Stimulated activated CD4-positive, alpha-beta T cell treated with anti-CD3 and anti-CD28 coated beads, Interleukin-4, amount 100 ng/mL, for 4 hours (primary cell): ENCODE measurements around the gene NCOA6.
"Not testable (repeated sequence)": the region's sequence is repeated elsewhere in the genome, so short reads cannot be mapped to it uniquely, and the experiment has no call there.

ENCODE experiments used
- DNase-seq, 2 experiments: peaks; one replicate each; pipeline ENCODE4 v3.0.0-alpha.2; 2020

Gene NCOA6

DNA sequence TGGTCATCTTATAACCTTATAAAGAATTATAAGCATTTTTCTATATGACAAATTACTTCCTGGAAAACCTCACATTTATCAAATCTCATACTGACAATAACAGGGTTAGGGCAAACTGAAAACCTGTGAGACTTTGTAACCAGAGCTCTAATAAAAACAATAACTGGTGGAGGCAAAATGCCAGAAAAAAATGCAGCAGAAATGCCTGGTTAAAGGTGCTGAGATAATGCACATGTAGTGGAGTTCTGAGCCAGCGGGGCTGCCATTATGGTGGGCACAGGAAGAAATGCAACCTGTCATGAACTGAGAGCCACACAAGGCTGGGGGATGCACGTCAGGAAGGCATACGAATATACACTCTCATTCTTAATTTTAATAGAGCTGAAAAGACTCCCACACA lies 53.0 kb downstream of the NCOA6 start:
- no peak for DNase-seq

DNA sequence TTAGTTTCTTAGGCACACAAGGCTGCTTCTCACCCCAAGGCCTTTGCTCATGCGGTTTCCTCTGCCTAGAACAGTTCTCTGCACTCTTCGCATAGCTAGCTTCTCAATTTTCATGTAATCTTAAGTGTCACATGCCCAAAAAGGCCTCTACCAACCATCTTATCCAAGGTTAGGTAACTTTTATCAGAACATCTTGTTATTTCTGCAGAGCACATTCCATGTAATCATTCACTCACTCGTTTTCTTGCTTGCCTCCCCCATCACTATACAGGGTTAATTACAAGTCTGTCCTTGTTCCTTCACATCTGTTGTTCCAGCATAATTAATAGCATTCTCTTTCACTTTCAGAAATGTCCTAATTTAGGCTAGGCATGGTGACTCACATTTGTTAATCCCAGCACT lies 53.8 kb downstream of the NCOA6 start:
- DNase-seq = no peak

DNA sequence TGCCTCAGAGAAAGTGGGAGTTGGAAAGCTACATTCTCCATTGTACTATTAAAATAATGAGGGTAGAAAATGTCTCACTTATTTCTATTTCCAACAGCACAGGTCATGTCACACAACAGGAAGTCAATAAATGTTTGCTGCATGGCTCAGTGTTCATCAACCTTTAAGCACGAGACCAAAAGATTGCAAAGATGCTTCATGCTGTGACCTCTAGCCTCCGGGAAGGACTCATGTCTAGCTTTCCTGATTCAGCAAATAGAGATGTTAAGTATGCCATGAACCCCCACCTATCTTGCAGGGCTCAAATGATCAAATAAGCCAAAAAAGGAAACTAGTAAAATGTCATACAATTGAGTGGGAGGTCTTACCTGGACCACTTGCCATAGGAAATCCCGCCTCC lies 57.4 kb downstream of the NCOA6 start:
- no peak for DNase-seq

DNA sequence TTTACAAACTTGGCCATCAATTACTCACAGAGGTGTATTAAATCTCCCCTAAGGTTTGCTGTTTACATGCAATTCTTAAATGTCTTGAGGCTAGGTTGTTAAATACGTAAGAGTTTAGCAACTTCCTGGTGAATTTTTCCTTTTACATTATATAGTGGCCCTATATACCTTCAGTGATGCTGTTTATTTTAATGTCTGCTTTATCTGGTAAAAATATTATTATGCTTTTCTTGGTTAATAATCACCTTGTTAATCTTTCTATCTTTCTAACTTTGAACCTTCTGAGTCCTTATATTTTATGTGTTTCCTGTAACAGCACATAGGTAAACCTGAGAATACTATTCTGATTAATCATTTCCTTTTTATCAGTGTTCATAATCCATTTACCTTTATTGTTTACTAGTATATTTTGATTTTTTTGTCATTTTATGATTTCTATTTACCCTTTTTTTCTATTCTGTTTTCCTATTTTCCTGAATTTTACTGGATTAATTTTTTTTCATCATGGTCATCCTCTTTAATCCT lies 63.4 kb downstream of the NCOA6 start:
- DNase-seq = no peak

DNA sequence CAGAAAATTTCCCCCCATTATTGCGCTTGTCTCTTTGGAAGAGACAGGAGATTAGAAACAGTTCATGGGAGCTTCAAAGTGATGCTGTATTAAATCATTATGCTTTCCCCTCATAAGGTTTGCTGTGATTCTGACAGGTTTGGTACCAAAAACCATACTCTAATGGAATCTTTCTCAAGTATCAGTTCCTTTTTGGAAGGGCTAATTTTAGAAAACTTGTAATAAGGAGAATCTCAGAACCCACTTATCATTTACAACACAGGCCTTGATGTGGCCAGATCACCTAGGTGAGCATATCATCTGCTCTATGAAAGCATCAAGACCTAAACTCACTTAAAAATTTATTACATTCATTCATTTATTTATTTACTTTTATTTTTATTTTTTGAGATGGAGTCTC lies 70.1 kb downstream of the NCOA6 start:
- DNase-seq = no peak

DNA sequence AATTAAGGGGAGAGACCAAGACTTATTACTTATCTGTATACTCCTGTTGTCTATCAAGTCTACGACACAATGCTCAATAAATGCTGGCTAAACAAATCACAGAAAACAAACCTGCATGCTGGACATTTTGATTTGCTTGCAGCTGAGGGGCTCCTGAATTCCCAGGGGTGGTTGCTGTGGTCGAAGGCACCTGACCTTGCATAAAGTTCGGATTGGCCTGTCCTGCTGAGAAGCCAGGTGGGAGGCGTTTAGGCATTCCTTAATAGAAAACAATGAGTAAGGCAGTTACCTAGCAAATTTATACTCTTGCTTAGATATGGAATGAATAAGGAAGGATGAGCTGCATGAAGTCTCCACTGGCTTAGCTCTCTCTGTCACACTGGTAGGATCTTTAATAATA lies 70.8 kb downstream of the NCOA6 start:
- DNase-seq = no peak

DNA sequence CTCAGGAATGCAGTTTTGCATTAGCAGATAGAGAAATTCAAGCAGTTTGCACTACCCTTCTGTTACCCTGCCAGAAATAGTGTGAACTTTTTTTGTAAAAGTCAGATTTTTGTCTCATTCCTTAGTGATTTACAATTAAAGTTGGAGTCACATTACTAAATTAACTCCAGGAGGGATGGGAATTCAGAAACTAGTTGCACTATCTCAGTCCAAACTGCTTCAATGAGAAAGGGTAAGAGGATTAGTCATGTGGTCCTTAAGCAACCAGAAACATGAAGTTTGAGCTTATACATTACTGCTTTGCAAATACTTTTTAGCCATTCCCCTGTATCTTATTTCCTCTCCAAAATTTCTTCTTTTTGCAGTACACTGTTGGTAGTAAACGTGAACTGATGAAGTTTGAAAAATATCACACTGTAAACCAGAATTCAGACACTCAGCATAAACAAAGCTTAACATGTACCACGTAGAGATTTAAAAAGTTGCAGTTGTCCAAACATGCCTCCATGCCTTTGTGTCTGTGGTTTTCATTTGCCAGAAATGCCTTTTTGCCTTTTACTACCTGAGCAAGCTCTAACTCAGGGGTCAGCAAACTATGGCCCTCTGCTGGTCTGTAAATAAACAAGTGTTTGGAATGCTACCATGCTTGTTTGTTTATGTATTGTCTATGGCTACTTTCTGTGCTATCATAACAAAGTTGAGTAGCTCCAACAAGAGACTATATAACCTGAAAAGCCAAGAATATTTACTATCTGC lies 71.6 kb downstream of the NCOA6 start:
- DNase-seq = no peak

DNA sequence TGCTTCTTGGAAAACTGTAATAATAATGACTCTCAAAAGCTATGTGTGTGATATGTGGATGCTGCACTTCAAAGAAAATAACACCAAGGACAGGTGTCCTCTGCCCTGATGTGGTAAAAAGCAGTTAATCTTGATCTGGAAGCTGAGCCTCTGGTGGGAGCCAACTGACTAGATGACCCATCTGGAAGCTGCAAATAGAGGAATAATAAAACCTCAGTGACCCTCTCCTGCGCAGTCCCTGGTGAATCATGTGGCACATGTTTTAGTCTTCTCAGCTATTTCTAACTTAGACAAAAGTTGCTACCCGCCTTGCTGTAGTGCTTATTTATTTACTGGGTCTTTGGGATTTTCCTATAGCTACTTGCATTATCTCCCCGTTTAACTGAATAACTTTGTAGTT lies 74.0 kb downstream of the NCOA6 start:
- DNase-seq = no peak

DNA sequence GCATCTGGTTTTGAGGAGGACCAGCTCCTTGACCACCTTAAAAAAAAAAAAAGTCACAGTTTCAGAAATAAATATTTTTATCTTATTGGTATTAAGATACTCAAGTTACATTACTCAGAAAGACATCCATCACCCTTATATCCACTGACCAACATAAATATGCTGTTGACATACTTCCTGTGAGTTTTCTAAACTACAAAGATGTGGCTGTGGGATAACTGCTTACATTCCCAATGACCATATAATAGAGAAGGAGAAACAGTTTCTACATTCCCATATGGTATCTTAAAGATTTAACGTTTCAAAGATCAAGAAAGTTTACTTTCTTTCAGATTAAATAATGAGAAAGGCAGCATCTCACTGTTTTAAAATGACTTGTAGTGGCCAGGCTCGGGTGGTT lies 75.0 kb downstream of the NCOA6 start:
- DNase-seq = no peak

DNA sequence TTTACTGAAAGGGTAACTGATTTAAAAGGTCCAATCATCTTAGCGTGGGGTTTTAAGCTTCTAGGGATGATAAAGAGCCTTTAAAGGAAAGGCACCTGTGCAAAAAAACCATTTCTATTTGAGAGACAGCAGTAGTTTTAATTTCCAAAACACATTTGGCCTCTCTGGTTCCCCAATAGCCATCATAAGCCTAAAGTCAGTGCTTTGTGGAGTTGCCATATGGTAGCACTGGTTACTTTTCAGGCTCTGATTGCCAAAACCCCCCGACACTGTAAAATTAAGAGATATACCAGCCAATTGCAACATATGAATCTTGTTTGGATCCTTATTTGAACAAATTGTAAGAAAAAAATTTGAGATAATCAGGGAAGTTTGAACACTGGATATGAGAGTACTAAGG lies 76.7 kb downstream of the NCOA6 start:
- no peak for DNase-seq

DNA sequence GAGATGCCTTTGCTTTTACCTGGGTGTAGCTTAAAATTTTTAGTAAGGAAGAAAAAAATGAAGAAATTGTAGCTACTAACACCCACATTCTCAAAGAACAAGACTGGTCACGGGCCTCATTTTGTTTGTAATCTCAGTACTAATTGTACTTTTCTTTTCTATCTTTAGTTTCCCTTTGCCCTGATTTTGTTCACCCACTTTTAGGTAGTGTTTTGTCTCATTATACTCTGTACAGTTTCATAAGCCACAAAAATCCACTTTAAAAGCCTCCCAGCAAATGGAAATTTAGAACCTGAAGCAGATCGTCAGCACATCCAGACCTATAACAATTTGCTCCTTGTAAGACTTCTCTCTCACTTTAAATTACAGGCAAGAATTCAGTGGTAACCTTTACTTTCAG lies 78.0 kb downstream of the NCOA6 start:
- no peak for DNase-seq

DNA sequence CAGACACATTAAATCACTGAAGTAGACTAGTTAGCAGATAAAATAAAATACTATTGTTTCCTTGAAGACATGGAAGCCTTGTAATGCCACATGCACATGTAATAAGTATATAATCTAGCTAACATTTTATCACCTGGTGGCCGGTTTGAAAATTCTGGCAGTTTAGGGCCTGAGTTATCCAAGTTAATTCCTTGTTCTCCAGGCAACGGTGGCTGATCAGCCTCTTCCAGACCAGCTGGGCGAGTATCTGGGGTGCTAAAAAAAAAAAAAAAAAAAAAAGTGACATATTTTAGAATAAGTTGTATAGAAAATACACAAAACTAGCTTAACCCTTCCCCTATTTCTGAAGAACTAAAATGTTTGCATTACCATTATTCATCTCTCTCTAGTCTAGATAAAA lies 78.8 kb downstream of the NCOA6 start:
- DNase-seq = no peak

DNA sequence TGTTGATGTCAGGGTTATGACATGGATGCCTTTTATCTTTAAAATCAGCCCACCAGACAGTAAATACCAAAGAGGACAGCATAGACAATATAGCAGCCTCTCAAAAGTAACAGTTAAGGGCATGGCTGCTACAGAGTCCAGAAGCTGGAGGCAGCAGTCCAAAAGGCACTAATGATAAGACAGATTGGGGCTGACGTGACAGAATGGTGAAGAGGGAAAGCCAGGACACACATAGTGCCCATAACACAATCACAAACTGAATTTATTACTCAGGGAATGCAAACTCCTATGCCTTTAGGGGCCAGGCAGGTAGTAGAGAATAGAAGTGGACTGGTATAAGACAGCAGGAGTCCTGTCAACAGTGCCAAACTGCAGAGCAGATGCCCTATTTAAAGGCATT lies 80.6 kb downstream of the NCOA6 start:
- DNase-seq = no peak

DNA sequence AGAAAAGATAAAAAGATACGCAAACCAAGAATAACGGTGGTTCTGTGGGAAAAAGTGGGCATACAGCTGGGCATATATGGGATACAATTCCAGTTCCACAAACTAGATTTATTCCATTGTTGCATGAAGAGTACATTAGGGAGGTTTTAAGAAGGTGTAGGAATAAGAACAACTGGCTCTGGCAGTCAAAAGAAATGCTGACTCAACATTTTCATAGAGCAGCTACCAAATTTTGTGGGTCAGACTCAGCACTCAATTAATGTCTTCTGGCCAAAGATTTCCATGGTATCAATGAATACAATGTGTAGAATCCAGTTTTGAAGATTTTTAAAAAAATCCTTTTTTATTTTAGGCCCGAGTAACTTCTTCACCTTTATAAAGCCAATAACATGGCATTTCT lies 81.1 kb downstream of the NCOA6 start:
- no peak for DNase-seq

DNA sequence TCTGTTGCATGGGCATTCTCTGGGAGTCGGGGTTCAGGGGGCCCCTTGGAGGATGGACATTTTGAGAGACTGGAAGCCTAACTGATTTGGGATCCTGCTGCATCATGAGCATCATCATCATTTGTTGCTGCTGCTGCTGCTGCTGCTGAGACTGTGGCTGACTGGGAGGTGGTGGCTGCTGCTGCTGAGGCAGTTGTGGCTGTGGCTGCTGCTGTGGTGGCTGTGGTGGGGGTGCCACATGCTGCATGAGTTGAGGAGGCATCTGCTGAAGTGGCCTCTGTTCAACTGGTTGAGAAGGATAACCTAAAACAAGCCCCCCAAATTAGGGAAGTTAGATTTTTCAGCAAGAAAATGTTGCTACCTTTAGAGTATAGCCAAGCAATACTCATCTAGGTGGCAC lies 82.4 kb downstream of the NCOA6 start:
- no peak for DNase-seq

DNA sequence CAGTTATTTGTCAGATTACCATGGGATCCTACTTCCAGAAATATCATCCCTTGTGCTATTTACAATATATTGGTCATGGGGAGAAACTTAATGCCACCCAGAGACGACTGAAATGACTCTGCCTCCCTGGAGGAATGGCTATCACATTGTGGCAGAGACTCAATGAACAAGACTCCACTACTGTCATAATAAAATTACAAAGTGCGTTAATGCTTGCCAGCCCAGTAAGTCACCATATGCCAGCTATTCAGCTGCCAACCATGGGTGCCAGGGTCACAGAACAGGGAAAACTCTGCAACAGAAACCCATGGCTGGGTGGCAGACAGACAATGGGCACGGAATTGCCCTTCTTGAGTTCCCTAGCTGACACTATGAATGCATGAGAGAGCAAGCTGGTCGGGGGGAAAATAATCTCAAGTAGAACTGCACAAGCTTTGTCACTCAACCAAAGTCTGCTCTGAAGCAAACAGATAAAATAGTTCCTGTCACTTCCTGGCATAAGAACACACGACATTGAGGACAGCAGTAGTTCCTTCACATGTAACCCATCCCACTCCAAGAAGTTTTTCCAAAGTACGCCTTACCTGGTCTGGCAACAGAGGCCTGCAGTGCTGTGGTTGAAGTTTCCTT lies 89.2 kb downstream of the NCOA6 start:
- no peak for DNase-seq

DNA sequence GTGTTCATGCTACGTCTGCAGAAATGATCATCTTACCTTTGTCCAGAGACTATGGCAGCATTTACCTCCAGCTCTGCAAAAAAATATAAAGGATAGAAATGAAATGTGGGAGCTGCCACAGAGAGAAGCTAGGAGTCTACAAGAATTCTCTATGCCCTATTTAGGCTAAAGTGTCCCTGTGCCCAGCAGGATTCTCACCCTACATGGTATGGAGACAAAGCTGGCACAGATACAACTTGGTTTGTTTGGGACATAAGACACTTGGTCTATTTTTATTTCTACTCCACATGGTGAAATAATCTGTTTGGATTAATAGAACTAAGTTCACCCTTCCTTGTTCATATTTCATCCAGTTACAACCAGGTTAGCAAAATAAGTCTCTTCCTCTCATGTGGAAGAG lies 92.9 kb downstream of the NCOA6 start:
- DNase-seq = no peak

DNA sequence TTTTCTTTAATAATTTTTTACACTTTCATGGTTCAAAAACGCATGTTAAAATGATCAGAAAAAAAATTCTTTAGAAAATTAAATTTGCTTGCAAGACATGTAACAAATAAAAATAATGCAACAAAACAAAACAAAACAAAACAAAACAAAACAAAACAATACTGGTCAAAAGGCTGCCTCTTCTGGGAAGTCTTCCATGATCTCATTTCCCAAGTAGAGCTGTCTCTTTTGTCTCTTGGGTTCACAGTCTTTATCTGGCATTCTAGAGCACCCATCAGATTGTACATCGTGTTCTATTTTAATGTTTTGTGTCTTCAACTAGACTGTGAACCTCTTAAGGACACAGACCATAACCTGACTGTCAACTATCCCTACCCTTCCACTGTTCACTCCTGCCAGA lies 96.0 kb downstream of the NCOA6 start:
- no peak for DNase-seq

DNA sequence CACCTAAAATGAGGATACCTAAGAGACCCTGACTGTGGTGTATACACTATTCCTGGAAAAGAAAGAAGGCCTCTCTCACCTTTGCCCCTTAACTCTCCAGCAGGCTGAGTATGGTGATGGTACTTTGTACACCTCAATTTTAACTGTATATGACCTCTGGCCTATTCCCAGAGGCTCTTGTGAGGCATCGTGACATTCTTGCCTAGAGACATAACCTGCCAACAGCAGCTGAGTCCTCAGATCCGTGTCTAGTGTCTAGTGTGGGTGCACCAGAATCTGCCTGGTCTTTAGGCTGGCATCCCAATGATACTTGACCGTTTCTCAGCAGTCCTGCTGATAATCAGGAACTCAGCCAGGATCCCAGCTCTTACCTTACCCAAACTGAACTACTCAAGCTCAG lies 101.3 kb downstream of the NCOA6 start:
- DNase-seq = no peak

DNA sequence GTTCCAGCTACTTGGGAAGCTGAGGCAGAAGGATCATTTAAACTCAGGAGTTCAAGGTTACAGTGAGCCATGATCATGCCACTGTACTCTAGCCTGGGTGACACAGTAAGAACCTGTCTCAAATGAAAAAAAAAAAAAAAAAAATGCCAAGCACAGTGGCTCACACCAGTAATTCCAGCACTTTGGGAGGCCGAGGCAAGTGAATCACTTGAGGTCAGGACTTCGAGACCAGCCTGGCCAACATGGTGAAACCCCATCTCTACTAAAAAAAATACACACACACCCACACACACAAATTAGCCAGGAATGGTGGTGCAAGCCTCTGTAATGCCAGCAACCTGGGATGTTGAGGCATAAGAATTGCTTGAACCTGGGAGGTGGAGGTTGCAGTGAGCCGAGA lies 102.9 kb downstream of the NCOA6 start:
- DNase-seq = not testable (repeated sequence)

DNA sequence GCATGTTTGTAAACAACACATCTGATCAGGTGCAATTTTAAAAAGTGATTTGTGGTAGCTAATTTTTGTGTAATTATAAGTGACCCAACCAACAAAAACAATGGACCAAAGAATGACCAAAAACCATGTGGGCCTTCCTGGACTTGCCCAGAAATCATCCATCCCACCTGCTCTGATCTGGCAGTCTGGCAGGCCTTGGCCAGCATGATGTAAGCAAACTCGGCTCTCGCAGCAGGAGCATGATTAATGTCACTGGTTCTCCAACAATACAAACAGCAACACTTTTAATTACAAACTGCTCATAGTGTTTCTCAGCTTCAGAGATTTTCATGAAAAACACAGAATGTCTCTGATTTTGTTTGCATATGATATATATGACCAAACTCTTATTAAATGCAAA lies 105.2 kb downstream of the NCOA6 start:
- no peak for DNase-seq

DNA sequence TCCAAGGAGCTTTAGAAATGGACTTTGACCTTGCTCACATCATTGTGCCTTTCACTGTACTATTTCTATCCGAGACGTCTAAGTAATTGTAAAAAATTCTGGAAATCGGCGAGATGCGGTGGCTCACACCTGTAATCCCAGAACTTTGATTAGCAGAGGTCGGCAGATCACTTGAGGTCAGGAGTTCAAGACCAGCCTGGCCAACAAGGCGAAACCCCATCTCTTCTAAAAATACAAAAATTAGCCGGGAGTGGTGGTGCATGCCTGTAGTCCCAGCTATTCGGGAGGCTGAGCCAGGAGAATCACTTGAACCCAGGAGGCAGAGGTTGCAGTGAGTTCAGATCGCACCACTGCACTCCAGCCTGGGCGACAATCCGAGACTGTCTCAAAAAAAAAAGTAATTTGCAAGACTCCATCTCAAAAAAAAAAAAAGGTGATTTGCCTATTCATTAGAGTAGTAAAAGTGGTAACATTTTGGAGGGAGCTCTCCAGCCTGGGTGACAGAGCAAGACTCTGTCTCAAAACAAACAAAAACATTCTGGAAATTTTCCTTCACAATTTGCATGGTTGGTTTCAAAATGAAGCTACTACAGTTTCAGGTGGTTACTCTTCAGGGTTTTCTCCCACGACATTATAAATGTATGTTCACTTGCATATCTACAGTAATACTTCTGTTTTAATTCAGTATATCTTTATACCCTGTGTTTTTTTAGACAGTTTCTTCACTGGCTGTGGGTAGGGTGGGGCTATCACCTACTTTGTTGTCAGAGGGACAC lies 106.0 kb downstream of the NCOA6 start:
- DNase-seq = not testable (repeated sequence)

DNA sequence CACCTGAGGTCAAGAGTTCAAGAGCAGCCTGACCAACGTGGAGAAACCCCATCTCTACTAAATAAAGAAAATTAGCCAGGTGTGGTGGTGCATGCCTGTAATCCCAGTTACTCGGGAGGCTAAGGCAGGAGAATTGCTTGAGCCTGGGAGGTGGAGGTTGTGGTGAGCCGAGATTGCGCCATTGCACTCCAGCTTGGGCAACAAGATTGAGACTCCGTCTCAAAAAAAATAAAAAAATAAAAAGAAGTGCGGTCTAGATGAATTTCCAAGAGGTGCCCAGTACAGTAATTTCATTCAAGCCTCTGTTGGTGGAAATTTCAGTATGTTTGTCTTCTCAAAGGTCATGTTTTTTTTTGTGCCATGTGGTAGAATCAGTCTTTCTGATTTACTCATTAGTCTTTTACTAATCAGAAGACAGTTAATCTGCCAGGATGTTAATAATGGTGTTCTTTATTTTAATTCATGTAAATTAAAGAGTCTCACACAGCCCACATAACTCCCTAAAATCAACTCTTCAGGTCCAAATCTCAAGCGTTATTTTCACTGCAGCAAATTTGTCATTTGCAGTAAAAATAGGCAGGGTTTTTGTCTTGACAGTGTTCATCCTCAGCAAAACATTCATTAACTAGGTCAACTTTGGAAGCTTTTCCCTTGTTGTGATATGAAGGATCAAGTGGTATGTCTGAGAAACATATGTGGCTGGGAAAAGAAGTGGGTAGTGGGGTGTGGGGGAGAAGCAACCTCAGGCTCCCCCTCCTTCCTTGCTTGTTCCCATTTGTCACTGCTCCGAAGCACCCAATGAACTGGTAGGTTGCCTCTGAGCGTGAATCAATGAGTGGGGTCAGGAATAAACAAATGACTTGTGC lies 108.0 kb downstream of the NCOA6 start:
- no peak for DNase-seq
